Activated T-helper 1 cell treated with Interleukin-2 at 50 U/mL for 16 hours (primary cell): ENCODE results near the gene CDK14.
"Not testable (repeated sequence)": the region's sequence is repeated elsewhere in the genome, so short reads cannot be mapped to it uniquely, and the experiment has no call there.

Experiments
- DNase-seq: peaks from one replicate; pipeline ENCODE4 v3.0.0-alpha.2; 2020; ENCODE audit warnings: low read depth

The CDK14 gene

DNA sequence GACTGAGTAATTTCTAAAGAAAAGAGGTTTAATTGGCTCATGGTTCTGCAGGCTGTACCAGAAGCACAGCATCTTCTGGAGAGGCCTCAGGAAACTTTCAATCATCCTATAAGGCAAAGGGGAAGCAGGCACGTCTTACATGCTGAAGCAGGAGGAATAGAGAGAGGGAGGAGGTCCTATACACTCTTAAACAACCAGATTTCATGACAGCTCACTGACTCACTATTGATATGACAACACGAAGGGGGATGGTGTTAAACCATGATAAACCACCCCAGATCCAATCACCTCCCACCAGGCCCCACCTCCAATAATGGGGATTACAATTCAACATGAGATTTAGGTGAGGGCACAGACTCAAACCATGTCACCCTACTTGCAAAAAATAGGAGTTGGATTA is 201.5 kb downstream of the CDK14 start:
- DNase-seq = no peak

GRCh38 chr7:90804370-90804769 is 208.2 kb downstream of the CDK14 start:
- no peak for DNase-seq

DNA sequence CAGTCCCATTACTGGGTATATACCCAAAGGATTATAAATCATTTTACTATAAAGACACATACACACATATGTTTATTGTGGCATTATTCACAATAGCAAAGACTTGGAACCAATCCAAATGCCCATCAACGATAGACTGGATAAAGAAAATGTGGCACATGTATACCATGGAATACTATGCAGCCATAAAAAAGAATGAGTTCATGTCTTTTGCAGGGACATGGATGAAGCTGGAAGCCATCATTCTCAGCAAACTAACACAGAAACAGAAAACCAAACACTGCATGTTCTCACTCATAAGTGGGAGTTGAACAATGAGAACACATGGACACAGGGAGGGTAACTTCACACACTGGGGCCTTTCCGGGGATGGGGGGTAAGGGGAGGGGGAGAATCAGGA is 219.4 kb downstream of the CDK14 start:
- not testable (repeated sequence) for DNase-seq

DNA sequence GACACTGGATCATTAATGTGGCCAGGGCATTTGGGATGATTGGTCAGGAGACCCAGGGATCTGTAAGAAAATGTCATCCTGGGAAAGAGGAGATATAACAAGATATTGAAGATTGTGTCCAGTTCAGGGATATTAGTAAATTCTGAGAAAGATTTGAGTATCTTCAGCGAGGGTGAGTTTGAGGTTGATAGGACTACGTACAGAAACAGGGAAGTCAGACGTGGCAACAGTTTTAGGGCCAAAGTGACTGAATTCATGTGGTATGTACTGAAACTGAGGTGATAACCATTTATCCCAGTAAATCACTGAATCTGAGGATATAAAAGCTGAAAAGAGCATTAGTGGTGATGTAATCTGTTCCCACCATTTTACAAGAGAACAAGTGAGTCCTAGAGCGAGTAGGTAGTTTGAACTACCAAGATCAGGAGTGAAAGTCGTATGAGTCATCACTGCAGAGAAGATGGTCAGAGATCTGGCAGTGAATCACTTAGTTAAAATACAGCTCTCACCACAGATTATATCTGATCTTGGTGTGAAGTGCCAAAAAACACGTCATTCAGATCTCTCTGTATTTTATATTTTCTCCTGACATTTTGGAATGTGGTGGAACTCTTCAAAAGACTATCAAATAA is 220.5 kb downstream of the CDK14 start:
- no peak for DNase-seq

DNA sequence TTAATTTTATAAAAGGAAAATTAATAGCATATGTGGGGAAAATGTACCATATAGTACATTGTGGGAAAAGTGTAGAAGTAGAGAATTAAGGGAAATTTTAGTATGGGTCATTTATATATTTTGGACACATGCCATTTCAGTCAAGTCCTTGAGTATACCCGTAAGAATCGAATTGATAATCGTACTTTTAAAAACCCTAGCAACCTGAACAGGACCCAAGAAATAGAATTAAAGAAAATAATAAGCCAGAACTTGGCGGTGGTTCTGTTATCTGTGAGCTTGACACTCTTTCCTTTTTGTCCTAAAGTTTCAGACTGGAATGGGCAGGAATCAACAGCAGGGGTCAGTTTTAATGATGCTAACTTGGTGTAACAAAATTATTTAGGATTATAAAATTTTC is 221.0 kb downstream of the CDK14 start:
- no peak for DNase-seq

DNA sequence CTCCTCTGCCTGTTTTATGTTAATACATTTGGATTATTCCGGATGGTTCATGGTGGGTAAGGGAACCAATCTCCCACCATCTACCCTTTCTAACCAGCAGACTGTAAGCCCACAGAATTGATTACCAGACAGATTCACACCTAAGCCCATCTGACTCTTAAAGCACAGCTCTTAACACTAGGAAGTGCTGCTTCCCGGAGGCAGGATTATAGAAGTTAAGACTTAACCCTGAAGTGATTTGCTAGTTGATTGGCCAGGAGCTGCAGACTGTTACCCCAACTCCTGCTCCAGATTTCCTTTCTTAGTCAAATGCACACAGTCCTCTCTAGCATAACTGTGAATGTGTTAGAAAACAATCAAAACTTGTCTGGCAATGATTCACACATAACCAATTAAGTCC is 221.7 kb downstream of the CDK14 start:
- DNase-seq = no peak

- DNase-seq = no peak
Observed at GRCh38 chr7:90818341-90818740, 222.2 kb downstream of the CDK14 start.

GRCh38 chr7:90821961-90822620 is 226.0 kb downstream of the CDK14 start:
- no peak for DNase-seq

DNA sequence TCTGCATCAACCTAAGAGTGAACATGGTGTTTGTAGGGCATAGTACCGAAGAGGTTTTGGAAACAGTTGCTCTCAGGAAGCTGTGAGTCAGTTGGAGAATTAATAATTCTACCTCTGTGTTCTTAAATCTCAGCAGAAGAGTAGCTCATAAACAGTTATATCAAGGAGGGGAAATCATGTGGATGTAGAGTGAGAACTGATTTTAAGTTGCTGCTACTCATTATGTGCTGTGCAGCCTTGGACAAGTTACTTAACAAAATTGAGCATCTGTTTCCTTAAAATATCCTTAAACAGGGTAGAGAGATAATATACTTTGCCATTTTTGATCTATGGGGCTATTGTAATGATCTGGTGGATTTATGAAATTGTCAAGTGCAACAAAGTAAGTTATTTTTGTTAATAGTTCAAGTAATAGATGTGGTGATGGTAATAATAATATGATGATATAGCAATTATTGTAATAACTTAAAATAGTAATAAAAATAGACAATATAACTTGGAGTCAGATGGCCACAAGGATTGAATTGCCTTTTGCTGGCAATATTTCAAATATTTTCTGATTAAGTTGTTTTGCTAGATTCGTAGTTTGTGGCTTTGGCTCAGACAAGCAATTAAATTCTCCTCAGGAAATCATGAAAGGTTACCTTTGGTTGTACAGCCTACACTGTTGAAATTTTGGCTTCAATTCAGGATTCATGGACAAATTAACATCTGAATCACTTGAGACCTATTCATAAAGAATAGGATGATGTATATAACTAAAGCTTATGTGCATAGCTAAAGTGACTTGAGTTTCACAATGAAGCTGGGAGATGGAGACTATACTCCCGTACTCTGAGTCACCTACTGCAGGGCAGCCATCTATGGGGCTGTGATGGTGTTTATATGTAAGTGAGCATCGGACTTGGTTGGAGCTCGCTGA is 228.5 kb downstream of the CDK14 start:
- DNase-seq = no peak

- DNase-seq = no peak
Observed at GRCh38 chr7:90825779-90826178, 229.7 kb downstream of the CDK14 start.

- DNase-seq = no peak
Observed at GRCh38 chr7:90828601-90829000, 232.5 kb downstream of the CDK14 start.

DNA sequence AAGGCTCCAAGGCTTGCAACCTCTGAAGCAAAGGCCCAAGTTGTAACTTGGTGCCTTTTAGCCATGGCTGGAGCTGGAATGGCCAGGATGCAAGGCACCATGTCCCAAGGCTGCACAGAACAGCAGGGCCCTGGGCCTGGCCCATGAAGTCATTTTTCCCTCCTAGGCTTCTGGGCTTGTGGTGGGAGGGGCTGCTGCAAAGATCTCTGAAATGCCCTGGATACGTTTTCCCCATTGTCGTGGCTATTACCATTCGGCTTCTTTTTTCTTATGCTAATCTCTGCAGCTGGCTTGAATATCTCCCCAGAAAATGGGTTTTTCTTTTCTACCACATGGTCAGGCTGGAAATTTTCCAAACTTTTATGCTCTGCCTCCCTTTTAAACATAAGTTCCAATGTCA is 234.2 kb downstream of the CDK14 start:
- no peak for DNase-seq

- DNase-seq = no peak
Observed at GRCh38 chr7:90832726-90833125, 236.6 kb downstream of the CDK14 start.

DNA sequence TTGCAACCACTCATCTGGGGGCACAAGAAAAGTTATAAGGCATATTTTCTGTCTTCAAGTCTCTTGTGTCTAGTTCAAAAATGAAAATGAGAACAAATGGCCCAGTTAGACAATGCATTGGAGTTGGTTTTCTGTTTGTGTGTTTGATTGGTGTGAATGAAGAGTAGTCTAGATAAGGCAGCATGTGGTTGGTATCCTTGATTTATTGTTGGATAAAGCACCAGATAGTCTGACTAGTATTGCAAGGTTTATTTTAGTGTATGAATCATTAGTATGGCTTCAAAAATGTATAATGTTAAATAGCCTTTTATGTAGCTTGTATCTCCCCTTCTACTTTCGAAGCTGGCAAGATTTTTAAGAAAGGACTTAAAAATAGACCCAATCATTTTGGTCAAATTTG is 237.3 kb downstream of the CDK14 start:
- DNase-seq = no peak

DNA sequence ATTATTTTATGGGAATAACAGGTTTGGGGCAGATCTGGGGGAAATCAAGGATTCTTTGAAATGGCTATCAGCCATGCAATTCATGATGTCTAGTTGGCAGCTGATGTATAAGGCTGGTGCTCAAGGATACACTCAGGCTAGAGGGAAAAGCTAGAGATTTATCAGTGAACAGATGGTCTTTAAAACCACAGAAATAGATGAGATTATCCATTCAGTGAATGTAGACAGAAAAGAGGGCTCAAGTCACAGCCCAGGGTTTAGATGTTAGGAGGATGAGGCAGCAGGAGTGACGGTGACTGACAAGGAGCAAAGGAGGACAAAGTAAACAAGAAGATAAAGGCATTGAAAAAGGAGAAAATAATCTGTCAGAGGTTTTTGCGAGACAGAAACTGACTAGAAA is 238.7 kb downstream of the CDK14 start:
- DNase-seq = no peak

GRCh38 chr7:90835861-90836260 is 239.7 kb downstream of the CDK14 start:
- no peak for DNase-seq

DNA sequence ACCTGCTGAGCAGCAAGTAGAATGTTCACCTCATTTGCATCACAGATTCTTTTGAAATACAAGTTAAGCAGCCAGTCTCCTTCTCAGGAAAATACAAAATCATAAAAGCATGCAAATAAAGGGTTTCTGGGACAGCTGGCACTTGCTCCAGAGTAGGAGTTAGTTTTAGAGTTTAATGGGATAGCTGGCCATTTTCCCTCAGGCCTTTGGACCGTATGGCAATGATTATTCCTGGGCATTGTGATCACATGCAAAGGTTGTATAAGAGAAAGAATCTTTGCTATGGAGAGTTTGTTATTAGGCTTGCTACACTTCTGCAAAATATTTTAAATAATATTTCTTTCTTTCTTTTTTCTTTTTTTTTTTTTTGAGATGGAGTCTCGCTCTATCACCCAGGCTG is 240.8 kb downstream of the CDK14 start:
- no peak for DNase-seq

- no peak for DNase-seq
Observed at GRCh38 chr7:90838799-90839198, 242.7 kb downstream of the CDK14 start.

DNA sequence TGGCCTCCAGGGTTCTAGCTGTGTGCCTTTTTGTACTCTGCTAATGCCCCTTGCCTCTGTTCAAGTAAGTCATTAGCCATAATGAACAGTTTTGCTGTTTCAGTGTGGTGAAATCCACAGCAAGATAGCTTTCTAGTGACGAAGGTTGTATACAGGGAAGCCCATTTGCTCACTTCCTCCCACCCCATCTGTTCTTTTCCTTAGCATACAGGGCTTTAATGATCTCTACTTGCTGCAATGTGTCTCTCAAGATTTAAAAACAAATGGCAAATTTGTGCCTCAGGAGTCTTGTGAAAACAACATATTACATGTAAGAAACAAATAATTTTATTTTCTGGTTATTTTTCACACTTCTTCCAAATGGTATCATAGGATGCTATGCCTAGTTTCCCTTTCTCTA is 243.2 kb downstream of the CDK14 start:
- DNase-seq = no peak

DNA sequence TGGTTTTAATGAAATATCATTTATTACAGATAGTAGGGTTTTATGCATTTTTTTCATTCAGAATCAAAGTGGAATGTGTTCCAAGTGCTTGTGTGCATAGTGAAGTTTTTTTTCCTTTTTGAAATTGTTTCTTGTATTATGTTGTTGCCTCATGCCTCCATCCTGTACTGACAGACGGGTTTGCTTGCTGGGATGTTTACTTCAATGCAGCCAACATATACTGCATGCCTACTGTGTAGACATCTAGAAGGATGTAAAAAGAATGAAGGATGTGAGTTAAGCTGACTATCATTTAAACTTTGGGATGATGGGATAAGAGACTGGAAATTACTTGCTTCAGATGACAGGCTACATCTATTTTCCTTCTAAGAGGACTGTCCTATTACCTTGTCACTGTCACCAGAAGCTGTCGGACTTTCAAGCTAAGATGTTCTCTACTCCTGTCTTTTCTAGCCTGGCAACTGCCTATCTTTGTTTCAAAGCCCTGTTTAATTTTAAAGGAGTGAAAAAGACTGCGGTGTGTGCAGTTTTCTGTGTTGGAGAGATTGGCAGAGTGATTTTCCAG is 243.7 kb downstream of the CDK14 start:
- no peak for DNase-seq

- DNase-seq = no peak
Observed at GRCh38 chr7:90841759-90842429, 245.8 kb downstream of the CDK14 start.

DNA sequence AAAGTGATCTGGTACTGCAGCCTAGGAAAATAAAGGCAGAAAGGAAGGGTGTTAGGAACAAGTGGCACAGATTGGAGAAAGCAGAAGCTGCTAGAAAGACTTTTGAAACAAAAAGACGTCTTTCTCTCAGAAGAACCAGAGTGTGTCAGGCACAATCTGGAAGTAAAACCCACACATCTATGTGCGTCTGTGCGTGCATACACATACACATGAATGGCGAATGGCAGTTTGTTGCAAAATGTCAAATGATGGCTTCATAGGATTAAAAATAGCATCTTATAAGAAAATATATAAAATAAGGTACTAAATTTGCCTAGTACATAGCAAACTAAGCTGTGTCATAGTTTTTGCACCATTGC is 246.3 kb downstream of the CDK14 start:
- no peak for DNase-seq
